Neuron (in vitro differentiated cells): ENCODE data around the gene RAB5B.
A peak's percentile ranks its signal among the peaks of the same experiment; 100 is the strongest.

Source experiments
- H2AFZ ChIP-seq: one replicate; pipeline ENCODE4 v1.6.1; 2013; ENCODE audit warnings: low read depth, mild to moderate bottlenecking, inconsistent platforms, low read length, moderate library complexity
- H3K27me3 ChIP-seq: one replicate; pipeline ENCODE4 v1.6.1; 2013; ENCODE audit warnings: low read length; ENCODE audit not compliant: insufficient read depth
- H3K36me3 ChIP-seq: one replicate; pipeline ENCODE4 v1.6.1; 2013; ENCODE audit warnings: low read length; ENCODE audit not compliant: insufficient read depth
- H3K4me1 ChIP-seq: one replicate; pipeline ENCODE4 v1.6.1; 2013; ENCODE audit warnings: low read length; ENCODE audit not compliant: insufficient read depth
- H3K4me3 ChIP-seq: 2 replicates; pipeline ENCODE4 v1.5.1; 2013; ENCODE audit warnings: mild to moderate bottlenecking, low read length, moderate library complexity
- H3K9me3 ChIP-seq: one replicate; pipeline ENCODE4 v1.6.1; 2013; ENCODE audit warnings: low read length

RAB5B gene

GRCh38 chr12:56020423-56021184 lies 46.7 kb downstream of the RAB5B start, which contains the start of gene IKZF4:
Gene IKZF4, plus strand, starts transcription at chr12:56021043. Its CDS starts 451 bp downstream, at chr12:56021494.
- H3K4me3 ChIP-seq, result peak within 1 kb of the TSS; percentile 75
- no peaks in the 10 kb centered on the region for H3K27me3 ChIP-seq
- H3K4me1 ChIP-seq, result peaks cover 32% of the 10 kb centered on the region
- no peak within 1 kb of the TSS for H2AFZ ChIP-seq
- H3K36me3 ChIP-seq, result peaks cover 23% of the 10 kb centered on the region
- H3K9me3 ChIP-seq, result no peaks in the 10 kb centered on the region

GRCh38 chr12:56021889-56022497 lies 48.1 kb downstream of the RAB5B start:
- Histone ChIP-seq H3K36me3 (peaks cover 35% of the 10 kb centered on the region), H2AFZ (no peak overlapping the region), H3K4me3 (peak overlapping the region; percentile 75), H3K4me1 (peaks cover 32% of the 10 kb centered on the region), H3K27me3 (no peaks in the 10 kb centered on the region), H3K9me3 (no peaks in the 10 kb centered on the region)

GRCh38 chr12:56028511-56029165 lies 54.8 kb downstream of the RAB5B start:
- peaks cover 85% of the 10 kb centered on the region for H3K36me3 ChIP-seq
- H3K4me1 ChIP-seq, result peaks cover 2% of the 10 kb centered on the region

GRCh38 chr12:56029166-56029519 lies 55.3 kb downstream of the RAB5B start:
- H3K36me3 ChIP-seq, result peaks cover 84% of the 10 kb centered on the region
- H3K4me3 ChIP-seq, result no peak overlapping the region
- H3K27me3 ChIP-seq, result no peaks in the 10 kb centered on the region
- H2AFZ ChIP-seq, result no peak overlapping the region
- H3K9me3 ChIP-seq, result no peaks in the 10 kb centered on the region
- no peaks in the 10 kb centered on the region for H3K4me1 ChIP-seq

More at GRCh38 chr12:56028511-56029165, 54.8 kb downstream of the RAB5B start:
- no peaks in the 10 kb centered on the region for H3K27me3 ChIP-seq
- H3K9me3 ChIP-seq, result no peaks in the 10 kb centered on the region
- H2AFZ ChIP-seq, result no peak overlapping the region
- no peak overlapping the region for H3K4me3 ChIP-seq

- no peaks in the 10 kb centered on the region for H3K9me3 ChIP-seq
- H3K27me3 ChIP-seq, result no peaks in the 10 kb centered on the region
- H2AFZ ChIP-seq, result no peak overlapping the region
- H3K4me1 ChIP-seq, result no peaks in the 10 kb centered on the region
- no peak overlapping the region for H3K4me3 ChIP-seq
- H3K36me3 ChIP-seq, result peaks cover 84% of the 10 kb centered on the region
Measured at GRCh38 chr12:56029666-56030293, 55.9 kb downstream of the RAB5B start.

- Histone ChIP-seq H3K4me3 (no peak overlapping the region), H3K36me3 (peaks cover 87% of the 10 kb centered on the region), H3K9me3 (no peaks in the 10 kb centered on the region), H3K4me1 (no peaks in the 10 kb centered on the region), H2AFZ (no peak overlapping the region), H3K27me3 (no peaks in the 10 kb centered on the region)
Measured at GRCh38 chr12:56031987-56032386, 58.1 kb downstream of the RAB5B start.

GRCh38 chr12:56034586-56035332 lies 60.9 kb downstream of the RAB5B start:
- Histone ChIP-seq H3K4me3 (no peak overlapping the region), H3K27me3 (no peaks in the 10 kb centered on the region), H2AFZ (no peak overlapping the region), H3K4me1 (peaks cover 5% of the 10 kb centered on the region), H3K36me3 (peaks cover 82% of the 10 kb centered on the region), H3K9me3 (no peaks in the 10 kb centered on the region)

- Histone ChIP-seq H3K4me1 (peaks cover 8% of the 10 kb centered on the region), H2AFZ (no peak overlapping the region), H3K4me3 (no peak overlapping the region), H3K27me3 (no peaks in the 10 kb centered on the region), H3K9me3 (no peaks in the 10 kb centered on the region), H3K36me3 (peaks cover 63% of the 10 kb centered on the region)
Measured at GRCh38 chr12:56037161-56037560, 63.3 kb downstream of the RAB5B start.

- H3K4me3 ChIP-seq, result no peak overlapping the region
- no peaks in the 10 kb centered on the region for H3K9me3 ChIP-seq
- peaks cover 57% of the 10 kb centered on the region for H3K36me3 ChIP-seq
- H2AFZ ChIP-seq, result no peak overlapping the region
- H3K4me1 ChIP-seq, result peaks cover 14% of the 10 kb centered on the region
- H3K27me3 ChIP-seq, result no peaks in the 10 kb centered on the region
Measured at GRCh38 chr12:56038022-56038655, 64.3 kb downstream of the RAB5B start.

GRCh38 chr12:56040151-56040550 lies 66.3 kb downstream of the RAB5B start:
- Histone ChIP-seq H3K9me3 (no peaks in the 10 kb centered on the region), H2AFZ (no peak overlapping the region), H3K27me3 (no peaks in the 10 kb centered on the region), H3K4me1 (peaks cover 20% of the 10 kb centered on the region), H3K4me3 (no peak overlapping the region), H3K36me3 (peaks cover 62% of the 10 kb centered on the region)

- Histone ChIP-seq H3K27me3 (no peaks in the 10 kb centered on the region), H3K4me1 (peaks cover 20% of the 10 kb centered on the region), H3K36me3 (peaks cover 58% of the 10 kb centered on the region), H3K4me3 (peak overlapping the region; percentile 42), H2AFZ (peak overlapping the region; percentile 73), H3K9me3 (no peaks in the 10 kb centered on the region)
Measured at GRCh38 chr12:56040963-56041551, 67.2 kb downstream of the RAB5B start.
